OCI-LY7 (cell line): ENCODE data around the gene MED26.

Source experiments
- CTCF ChIP-seq: fragments of 200-600 bp; sonication (generic); conservative IDR thresholded peaks from 2 replicates; pipeline ENCODE4 v1.5.1; 2014; ENCODE audit warnings: mild to moderate bottlenecking, antibody characterized with exemption, low read length, moderate library complexity, mixed read lengths
- EZH2phosphoT487 ChIP-seq: fragments of 200-600 bp; sonication (generic); IDR thresholded peaks from 2 replicates; pipeline ENCODE4 v1.6.1; 2018; ENCODE audit warnings: low read depth, borderline replicate concordance, mild to moderate bottlenecking, mixed run types, antibody characterized with exemption, low read length, moderate library complexity, mixed read lengths

- TF ChIP-seq CTCF (no peak), EZH2phosphoT487 (no peak)
Measured at GRCh38 chr19:16608290-16608739, 19.7 kb downstream of the MED26 start.
